Calu3 (cell line): ENCODE data around the gene THRSP. TPM values are rescaled to one million over a fixed set of nuclear protein-coding genes. Genes with fewer than 3 reads are reported as not detected.

Experiments used
- BruUV-seq: library from RNA; stranded (reverse); fragments of 400-500 nt; replicated peaks from 2 replicates; lab custom pipeline; 2021; lab: Mats Ljungman, UMichigan
- CTCF ChIA-PET: fragments of 300-600 bp; sonication (Branson Sonifier 250); formaldehyde crosslinking; loops from one replicate; lab custom pipeline; 2022; ENCODE audit warnings: antibody characterized with exemption; lab: Charles Lee
- DNase-seq: peaks from one replicate; pipeline ENCODE4 v3.0.0; 2022
- H3K27ac Mint-ChIP-seq: one replicate; pipeline ENCODE4 v1.8.0; 2022; ENCODE audit warnings: mixed read lengths; ENCODE audit not compliant: unreplicated experiment
- H3K27me3 Mint-ChIP-seq: one replicate; pipeline ENCODE4 v1.8.0; 2022; ENCODE audit warnings: mixed read lengths; ENCODE audit not compliant: unreplicated experiment
- H3K36me3 Mint-ChIP-seq: one replicate; pipeline ENCODE4 v1.8.0; 2022; ENCODE audit warnings: mild to moderate bottlenecking, moderate library complexity, mixed read lengths; ENCODE audit not compliant: insufficient read depth, unreplicated experiment
- H3K4me1 Mint-ChIP-seq: one replicate; pipeline ENCODE4 v1.8.0; 2022; ENCODE audit warnings: mild to moderate bottlenecking, low read depth, mixed read lengths; ENCODE audit not compliant: unreplicated experiment
- H3K4me3 Mint-ChIP-seq: one replicate; pipeline ENCODE4 v1.8.0; 2022; ENCODE audit warnings: mild to moderate bottlenecking, low read depth, moderate library complexity, mixed read lengths; ENCODE audit not compliant: unreplicated experiment
- H3K9me3 Mint-ChIP-seq: one replicate; pipeline ENCODE4 v1.8.0; 2022; ENCODE audit warnings: low read depth, mixed read lengths; ENCODE audit not compliant: unreplicated experiment
- intact Hi-C: fragments of 100-400 bp; cut with micrococcal nuclease; formaldehyde crosslinking; loops from one replicate; pipeline ENCODE4 v1.10.0; 2022; ENCODE audit not compliant: unreplicated experiment
- total RNA-seq: library from RNA; stranded (reverse); gene quantifications from 2 replicates; pipeline ENCODE4 v1.2.3, GENCODE V29; 2022
- TF ChIP-seq, protein P1 (sequence below): fragments of 200-600 bp; IDR thresholded peaks from one replicate; pipeline ENCODE4 v1.8.0; 2022; ENCODE audit warnings: antibody characterized with exemption; ENCODE audit not compliant: unreplicated experiment

The THRSP gene
- total RNA-seq, 1 experiment from 2014 or later = not detected

DNA sequence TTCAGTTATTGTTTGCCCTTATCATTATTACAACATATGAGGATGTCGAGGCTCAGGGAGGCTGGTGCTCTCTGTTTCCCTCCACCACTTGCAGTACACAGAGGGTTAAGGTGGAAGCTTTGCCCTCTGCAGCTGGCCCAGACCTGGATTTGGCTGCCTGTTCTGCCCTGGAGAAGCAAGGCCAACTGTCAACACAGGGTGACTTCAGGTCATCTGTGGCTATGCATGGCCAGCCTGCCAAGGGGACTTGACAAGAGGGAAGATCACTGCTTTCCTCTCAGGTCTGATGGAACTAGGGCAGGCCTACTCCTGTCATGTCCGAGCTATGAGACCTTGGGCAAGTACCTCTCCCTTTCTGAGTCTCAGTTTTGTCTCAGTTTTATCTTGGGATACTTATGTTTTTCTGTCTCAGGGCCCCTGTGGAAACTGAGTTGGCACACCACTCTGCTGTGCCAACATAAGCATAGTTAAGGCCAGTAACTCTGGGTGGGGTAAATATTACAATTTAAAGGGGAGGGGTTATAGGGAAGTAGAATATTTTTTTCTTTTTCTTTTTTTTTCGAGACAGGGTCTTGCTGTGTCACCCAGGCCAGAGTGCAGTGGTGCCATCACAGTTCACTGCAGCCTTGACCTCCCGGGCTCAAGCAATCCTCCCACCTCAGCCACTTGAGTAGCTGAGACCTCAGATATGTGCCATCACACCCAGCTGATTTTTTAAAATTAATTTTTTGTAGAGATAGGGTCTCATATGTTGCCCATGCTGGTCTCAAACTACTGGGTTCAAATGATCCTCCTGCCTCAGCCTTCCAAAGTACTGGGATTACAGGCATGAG lies 2.4 kb upstream of the THRSP start:
- TF ChIP-seq, protein P1, sequence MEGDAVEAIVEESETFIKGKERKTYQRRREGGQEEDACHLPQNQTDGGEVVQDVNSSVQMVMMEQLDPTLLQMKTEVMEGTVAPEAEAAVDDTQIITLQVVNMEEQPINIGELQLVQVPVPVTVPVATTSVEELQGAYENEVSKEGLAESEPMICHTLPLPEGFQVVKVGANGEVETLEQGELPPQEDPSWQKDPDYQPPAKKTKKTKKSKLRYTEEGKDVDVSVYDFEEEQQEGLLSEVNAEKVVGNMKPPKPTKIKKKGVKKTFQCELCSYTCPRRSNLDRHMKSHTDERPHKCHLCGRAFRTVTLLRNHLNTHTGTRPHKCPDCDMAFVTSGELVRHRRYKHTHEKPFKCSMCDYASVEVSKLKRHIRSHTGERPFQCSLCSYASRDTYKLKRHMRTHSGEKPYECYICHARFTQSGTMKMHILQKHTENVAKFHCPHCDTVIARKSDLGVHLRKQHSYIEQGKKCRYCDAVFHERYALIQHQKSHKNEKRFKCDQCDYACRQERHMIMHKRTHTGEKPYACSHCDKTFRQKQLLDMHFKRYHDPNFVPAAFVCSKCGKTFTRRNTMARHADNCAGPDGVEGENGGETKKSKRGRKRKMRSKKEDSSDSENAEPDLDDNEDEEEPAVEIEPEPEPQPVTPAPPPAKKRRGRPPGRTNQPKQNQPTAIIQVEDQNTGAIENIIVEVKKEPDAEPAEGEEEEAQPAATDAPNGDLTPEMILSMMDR = no peak
- peaks cover 8% of the 10 kb centered on the region for H3K36me3 Mint-ChIP-seq
- H3K4me1 Mint-ChIP-seq = no peaks in the 10 kb centered on the region
- CTCF ChIA-PET = no interaction called here
- H3K4me3 Mint-ChIP-seq = no peak overlapping the region
- H3K27me3 Mint-ChIP-seq = no peaks in the 10 kb centered on the region
- no peak for DNase-seq
- H3K9me3 Mint-ChIP-seq = no peaks in the 10 kb centered on the region
- intact Hi-C loops = no loop called here
- no peak overlapping the region for H3K27ac Mint-ChIP-seq
- BruUV-seq = no TSS peak

DNA sequence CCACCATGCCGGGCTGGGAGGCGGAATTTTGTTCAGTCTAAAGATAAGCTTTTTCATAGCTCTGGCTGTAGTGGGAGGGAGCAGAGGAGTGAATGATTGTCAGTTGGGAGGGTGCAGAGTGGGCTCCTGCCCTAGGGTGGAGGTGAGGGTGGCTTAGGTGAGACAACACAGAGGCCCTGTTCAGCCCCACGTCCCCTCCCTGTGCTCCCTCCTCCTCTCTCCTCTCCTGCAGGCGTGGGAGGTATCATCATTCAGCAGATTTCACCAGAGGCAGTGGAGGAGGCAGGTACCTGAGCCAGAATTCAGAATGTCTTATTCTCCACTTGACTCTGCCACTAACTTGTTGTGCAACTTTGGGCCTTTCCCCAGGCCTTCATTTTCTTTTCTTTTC lies 1.7 kb upstream of the THRSP start:
- Mint-ChIP-seq H3K4me1 (no peaks in the 10 kb centered on the region), H3K9me3 (no peaks in the 10 kb centered on the region), H3K4me3 (no peak overlapping the region), H3K27ac (no peak overlapping the region), H3K27me3 (no peaks in the 10 kb centered on the region), H3K36me3 (peaks cover 13% of the 10 kb centered on the region)
- BruUV-seq = no TSS peak
- CTCF ChIA-PET = no interaction called here
- intact Hi-C loops = no loop called here
- TF ChIP-seq, protein P1 = no peak
- no peak for DNase-seq

DNA sequence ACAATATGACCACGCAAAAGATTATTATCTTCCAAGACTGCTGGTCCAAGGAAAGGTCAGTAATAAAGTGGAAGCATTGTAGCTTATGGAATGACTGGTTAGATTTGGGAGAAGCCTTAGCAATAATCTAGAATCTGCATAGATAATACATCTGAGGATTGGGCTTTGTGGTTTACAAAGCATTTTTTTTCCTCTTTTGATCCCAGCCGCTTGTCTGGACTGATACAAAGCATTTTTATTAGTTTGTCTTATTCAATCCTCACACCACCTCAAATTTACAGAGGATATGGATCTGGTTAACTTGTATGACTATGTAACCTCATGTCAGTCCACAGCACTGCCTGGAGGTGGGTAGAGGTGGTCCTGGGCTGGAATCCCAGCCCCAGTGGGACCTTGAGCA lies 990 bp upstream of the THRSP start:
- Mint-ChIP-seq H3K9me3 (no peaks in the 10 kb centered on the region), H3K27me3 (no peaks in the 10 kb centered on the region), H3K36me3 (peaks cover 21% of the 10 kb centered on the region), H3K4me1 (no peaks in the 10 kb centered on the region), H3K27ac (no peak overlapping the region), H3K4me3 (no peak overlapping the region)
- BruUV-seq = no TSS peak
- TF ChIP-seq, protein P1 = no peak
- CTCF ChIA-PET = no interaction called here
- DNase-seq = no peak
- intact Hi-C loops = no loop called here

DNA sequence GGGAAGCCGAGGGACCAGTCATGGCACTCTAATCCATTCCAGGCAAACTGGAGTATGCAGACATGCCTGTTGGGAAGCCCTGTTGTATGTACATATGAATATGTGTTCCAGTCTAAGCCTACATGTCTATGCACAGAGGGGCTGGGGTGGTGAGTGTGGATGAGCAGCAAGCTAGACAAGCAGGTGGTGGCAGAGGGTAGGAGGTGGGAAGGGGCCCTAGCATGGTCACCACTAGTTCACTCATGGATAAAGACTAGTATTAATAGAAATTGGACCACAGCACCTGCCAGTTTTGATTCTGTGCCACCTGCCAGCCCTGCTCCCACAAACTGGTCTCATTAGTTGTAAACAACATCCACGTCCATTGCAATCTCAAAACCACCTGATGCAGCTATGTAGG lies 1.5 kb downstream of the THRSP start:
- TF ChIP-seq, protein P1 = no peak
- CTCF ChIA-PET = no interaction called here
- Mint-ChIP-seq H3K27ac (no peak overlapping the region), H3K4me3 (no peak overlapping the region), H3K9me3 (no peaks in the 10 kb centered on the region), H3K36me3 (peaks cover 34% of the 10 kb centered on the region), H3K4me1 (no peaks in the 10 kb centered on the region), H3K27me3 (no peaks in the 10 kb centered on the region)
- intact Hi-C loops = no loop called here
- no TSS peak for BruUV-seq
- DNase-seq = no peak
